Activated naive CD8-positive, alpha-beta T cell treated with anti-CD3 and anti-CD28 coated beads for 36 hours (primary cell): ENCODE data around the gene VBP1. TPM values are rescaled to one million over a fixed set of nuclear protein-coding genes. Genes with fewer than 3 reads are reported as not detected.
"Not testable (repeated sequence)": the region's sequence is repeated elsewhere in the genome, so short reads cannot be mapped to it uniquely, and the experiment has no call there.

Experiments
- DNase-seq: peaks from one replicate; pipeline ENCODE4 v3.0.0; 2021
- H3K27ac Mint-ChIP-seq: one replicate; pipeline ENCODE4 v1.8.0; 2022; ENCODE audit warnings: mild to moderate bottlenecking, moderate library complexity, mixed read lengths
- H3K27me3 Mint-ChIP-seq: one replicate; pipeline ENCODE4 v1.8.0; 2022; ENCODE audit warnings: mild to moderate bottlenecking, mixed read lengths
- H3K36me3 Mint-ChIP-seq: one replicate; pipeline ENCODE4 v1.8.0; 2021; ENCODE audit warnings: mild to moderate bottlenecking, mixed read lengths
- H3K4me1 Mint-ChIP-seq: one replicate; pipeline ENCODE4 v1.8.0; 2021; ENCODE audit warnings: mixed read lengths
- H3K4me3 Mint-ChIP-seq: one replicate; pipeline ENCODE4 v1.8.0; 2022; ENCODE audit warnings: mild to moderate bottlenecking, moderate library complexity, mixed read lengths
- H3K9me3 Mint-ChIP-seq: one replicate; pipeline ENCODE4 v1.8.0; 2022; ENCODE audit warnings: mixed read lengths
- total RNA-seq, 2 experiments: library from RNA; stranded (reverse); gene quantifications; one replicate each; pipeline ENCODE4 v1.2.3, GENCODE V29; 2021

Gene VBP1
- total RNA-seq, 2 experiments from 2014 or later = 82.9 to 86.8 TPM

- H3K27me3 Mint-ChIP-seq = no peaks in the 10 kb centered on the region
- H3K9me3 Mint-ChIP-seq = no peaks in the 10 kb centered on the region
- no peak overlapping the region for H3K27ac Mint-ChIP-seq
- H3K4me3 Mint-ChIP-seq = no peak overlapping the region
- no peak for DNase-seq
- peaks cover 7% of the 10 kb centered on the region for H3K36me3 Mint-ChIP-seq
- H3K4me1 Mint-ChIP-seq = no peaks in the 10 kb centered on the region
These were observed 26.0 kb downstream of the VBP1 start for GRCh38 chrX:155242300-155242699.

- Mint-ChIP-seq H3K4me3 (no peak overlapping the region), H3K27ac (no peak overlapping the region), H3K9me3 (no peaks in the 10 kb centered on the region), H3K4me1 (no peaks in the 10 kb centered on the region), H3K36me3 (no peaks in the 10 kb centered on the region), H3K27me3 (no peaks in the 10 kb centered on the region)
- no peak for DNase-seq
These were observed 30.5 kb downstream of the VBP1 start for GRCh38 chrX:155246748-155247147.

- Mint-ChIP-seq H3K4me1 (no peaks in the 10 kb centered on the region), H3K4me3 (no peak overlapping the region), H3K27ac (no peak overlapping the region), H3K27me3 (no peaks in the 10 kb centered on the region), H3K9me3 (no peaks in the 10 kb centered on the region), H3K36me3 (no peaks in the 10 kb centered on the region)
- DNase-seq = no peak
These were observed 31.2 kb downstream of the VBP1 start for GRCh38 chrX:155247497-155247896.

GRCh38 chrX:155251391-155251790 is 35.1 kb downstream of the VBP1 start:
- DNase-seq = no peak
- H3K4me3 Mint-ChIP-seq = no peak overlapping the region
- H3K4me1 Mint-ChIP-seq = no peaks in the 10 kb centered on the region
- no peaks in the 10 kb centered on the region for H3K36me3 Mint-ChIP-seq
- H3K27ac Mint-ChIP-seq = no peak overlapping the region
- no peaks in the 10 kb centered on the region for H3K27me3 Mint-ChIP-seq
- H3K9me3 Mint-ChIP-seq = no peaks in the 10 kb centered on the region

- Mint-ChIP-seq H3K4me1 (peaks cover 13% of the 10 kb centered on the region), H3K9me3 (no peaks in the 10 kb centered on the region), H3K27ac (no peak overlapping the region), H3K4me3 (no peak overlapping the region), H3K36me3 (peaks cover 7% of the 10 kb centered on the region), H3K27me3 (no peaks in the 10 kb centered on the region)
- DNase-seq = no peak
These were observed 43.5 kb downstream of the VBP1 start for GRCh38 chrX:155259752-155260151.

GRCh38 chrX:155262970-155263754 is 46.9 kb downstream of the VBP1 start:
- Mint-ChIP-seq H3K9me3 (no peaks in the 10 kb centered on the region), H3K27me3 (no peaks in the 10 kb centered on the region), H3K4me3 (peak overlapping the region; percentile 92), H3K4me1 (peaks cover 14% of the 10 kb centered on the region), H3K36me3 (peaks cover 7% of the 10 kb centered on the region), H3K27ac (peak overlapping the region; percentile 97)
- DNase-seq = no peak

- Mint-ChIP-seq H3K27ac (peak within 1 kb of the TSS; percentile 97), H3K4me3 (peak within 1 kb of the TSS; percentile 92), H3K9me3 (peaks cover 1% of the 10 kb centered on the region), H3K4me1 (peaks cover 14% of the 10 kb centered on the region), H3K27me3 (no peaks in the 10 kb centered on the region), H3K36me3 (peaks cover 4% of the 10 kb centered on the region)
- peak; percentile 76 for DNase-seq
These were observed 47.8 kb downstream of the VBP1 start, which contains the start of gene RAB39B for GRCh38 chrX:155263854-155264628. RAB39B (minus strand) TSS chrX:155264491; CDS start chrX:155264288, 203 bp downstream.

GRCh38 chrX:155266439-155266838 is 50.2 kb downstream of the VBP1 start:
- peaks cover 4% of the 10 kb centered on the region for H3K36me3 Mint-ChIP-seq
- H3K27me3 Mint-ChIP-seq = no peaks in the 10 kb centered on the region
- no peak overlapping the region for H3K4me3 Mint-ChIP-seq
- no peak for DNase-seq
- no peak overlapping the region for H3K27ac Mint-ChIP-seq
- H3K9me3 Mint-ChIP-seq = peaks cover 3% of the 10 kb centered on the region
- H3K4me1 Mint-ChIP-seq = peaks cover 9% of the 10 kb centered on the region

- not testable (repeated sequence) for H3K27ac Mint-ChIP-seq, DNase-seq, H3K9me3 Mint-ChIP-seq, H3K36me3 Mint-ChIP-seq, H3K4me3 Mint-ChIP-seq, H3K4me1 Mint-ChIP-seq, H3K27me3 Mint-ChIP-seq
These were observed 51.7 kb downstream of the VBP1 start for GRCh38 chrX:155267995-155268394.

GRCh38 chrX:155270969-155271368 is 54.7 kb downstream of the VBP1 start:
- peaks cover 6% of the 10 kb centered on the region for H3K9me3 Mint-ChIP-seq
- H3K36me3 Mint-ChIP-seq = peaks cover 2% of the 10 kb centered on the region
- H3K4me3 Mint-ChIP-seq = no peak overlapping the region
- no peak overlapping the region for H3K27ac Mint-ChIP-seq
- H3K4me1 Mint-ChIP-seq = no peaks in the 10 kb centered on the region
- DNase-seq = no peak
- no peaks in the 10 kb centered on the region for H3K27me3 Mint-ChIP-seq

GRCh38 chrX:155279873-155280272 is 63.6 kb downstream of the VBP1 start:
- H3K9me3 Mint-ChIP-seq = peaks cover 4% of the 10 kb centered on the region
- H3K36me3 Mint-ChIP-seq = no peaks in the 10 kb centered on the region
- no peak overlapping the region for H3K4me3 Mint-ChIP-seq
- DNase-seq = no peak
- H3K27ac Mint-ChIP-seq = no peak overlapping the region
- H3K4me1 Mint-ChIP-seq = peaks cover 10% of the 10 kb centered on the region
- H3K27me3 Mint-ChIP-seq = no peaks in the 10 kb centered on the region

Other genes with a start within 250 kb of the VBP1 start
- 1 to 10 TPM; 4.3 TPM for gene F8, start 193.7 kb upstream of the VBP1 start, total RNA-seq
- gene FUNDC2, start 189.6 kb upstream of the VBP1 start, total RNA-seq = 10 to 100 TPM; 97.3 to 99.7 TPM
- 1 to 10 TPM; 4.6 to 5.0 TPM for gene CMC4, start 145.3 kb upstream of the VBP1 start, total RNA-seq
- gene MTCP1, start 145.3 kb upstream of the VBP1 start, total RNA-seq = 10 to 100 TPM; 17.2 to 19.9 TPM
- gene BRCC3, start 145.0 kb upstream of the VBP1 start, total RNA-seq = 10 to 100 TPM; 41.2 to 41.7 TPM
- gene RAB39B, start 48.0 kb downstream of the VBP1 start, total RNA-seq = 10 to 100 TPM; 13.1 to 13.2 TPM
- under 1 TPM; 0.18 to 0.49 TPM for gene CLIC2, start 118.2 kb downstream of the VBP1 start, total RNA-seq
- gene F8A2, start 165.6 kb downstream of the VBP1 start, total RNA-seq = not detected
- 1 to 10 TPM; 8.2 to 8.8 TPM for gene F8A3, start 242.2 kb downstream of the VBP1 start, total RNA-seq